NCI-H1105 treated with DMSO at 0.1 percent for 48 hours (cell line): ENCODE data around the gene RGL3.
"Not testable (repeated sequence)": the region's sequence is repeated elsewhere in the genome, so short reads cannot be mapped to it uniquely, and the experiment has no call there.

Experiments
- DNase-seq: peaks from one replicate; lab custom pipeline; 2025; lab: John Stamatoyannopoulos, UW

Gene RGL3

DNA sequence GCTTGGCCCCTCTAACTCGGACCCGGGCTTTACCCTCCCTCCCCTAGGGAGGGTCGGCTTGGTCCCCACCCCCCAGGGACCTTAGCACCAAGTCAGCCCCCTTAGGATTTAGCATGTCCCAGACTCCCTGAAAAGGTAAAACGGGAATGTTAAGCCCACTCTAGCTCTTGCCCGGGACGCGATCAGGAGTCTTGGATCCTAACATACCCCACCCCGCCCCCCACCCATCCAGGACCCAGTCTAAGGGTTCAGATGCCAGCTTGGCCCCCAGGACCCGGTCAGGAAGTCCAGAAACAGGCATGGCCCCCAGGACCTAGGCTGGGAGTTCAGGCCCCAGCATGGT, 35.4 kb downstream of the RGL3 start:
- no peak for DNase-seq

DNA sequence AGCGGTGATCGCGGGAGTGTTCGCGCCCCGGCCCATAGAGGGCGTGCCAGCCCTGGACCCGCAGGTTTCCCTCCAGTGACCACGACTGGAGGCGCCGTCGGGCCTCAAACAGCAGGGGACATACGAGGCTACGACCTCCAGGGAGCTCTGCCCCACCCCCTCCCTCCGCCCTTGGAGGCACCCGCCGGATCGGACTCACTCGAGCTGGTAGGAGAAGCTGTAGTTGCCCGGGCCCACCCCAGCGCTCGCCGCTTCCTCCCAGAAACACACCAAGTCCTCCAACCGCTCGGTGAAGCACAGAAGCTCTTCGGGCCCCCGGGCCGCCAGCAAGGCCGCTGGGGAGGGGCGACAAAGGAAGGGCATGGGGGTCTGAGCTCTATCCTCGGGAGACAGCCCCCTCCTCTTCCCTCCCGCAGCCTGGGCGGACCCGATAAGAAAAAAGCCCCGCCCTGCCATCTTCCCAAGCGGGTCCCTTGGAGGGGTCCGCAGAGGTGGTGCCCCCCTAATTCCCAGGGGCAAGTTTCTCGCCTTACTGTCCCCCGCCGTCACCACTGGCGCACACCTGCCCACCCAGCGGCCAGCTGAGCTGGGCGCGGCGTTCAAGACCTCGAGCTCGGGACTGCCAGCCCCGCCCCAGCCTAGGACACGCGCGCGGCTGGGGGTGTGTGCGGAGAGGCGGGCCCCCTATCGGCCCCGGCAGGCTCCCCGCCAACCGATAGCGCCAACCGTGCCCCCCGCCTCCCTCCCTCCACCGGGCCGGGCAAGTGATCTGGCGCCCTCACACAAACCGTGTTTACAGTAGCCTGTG, 36.0 kb downstream of the RGL3 start:
- peak; percentile 45 for DNase-seq

DNA sequence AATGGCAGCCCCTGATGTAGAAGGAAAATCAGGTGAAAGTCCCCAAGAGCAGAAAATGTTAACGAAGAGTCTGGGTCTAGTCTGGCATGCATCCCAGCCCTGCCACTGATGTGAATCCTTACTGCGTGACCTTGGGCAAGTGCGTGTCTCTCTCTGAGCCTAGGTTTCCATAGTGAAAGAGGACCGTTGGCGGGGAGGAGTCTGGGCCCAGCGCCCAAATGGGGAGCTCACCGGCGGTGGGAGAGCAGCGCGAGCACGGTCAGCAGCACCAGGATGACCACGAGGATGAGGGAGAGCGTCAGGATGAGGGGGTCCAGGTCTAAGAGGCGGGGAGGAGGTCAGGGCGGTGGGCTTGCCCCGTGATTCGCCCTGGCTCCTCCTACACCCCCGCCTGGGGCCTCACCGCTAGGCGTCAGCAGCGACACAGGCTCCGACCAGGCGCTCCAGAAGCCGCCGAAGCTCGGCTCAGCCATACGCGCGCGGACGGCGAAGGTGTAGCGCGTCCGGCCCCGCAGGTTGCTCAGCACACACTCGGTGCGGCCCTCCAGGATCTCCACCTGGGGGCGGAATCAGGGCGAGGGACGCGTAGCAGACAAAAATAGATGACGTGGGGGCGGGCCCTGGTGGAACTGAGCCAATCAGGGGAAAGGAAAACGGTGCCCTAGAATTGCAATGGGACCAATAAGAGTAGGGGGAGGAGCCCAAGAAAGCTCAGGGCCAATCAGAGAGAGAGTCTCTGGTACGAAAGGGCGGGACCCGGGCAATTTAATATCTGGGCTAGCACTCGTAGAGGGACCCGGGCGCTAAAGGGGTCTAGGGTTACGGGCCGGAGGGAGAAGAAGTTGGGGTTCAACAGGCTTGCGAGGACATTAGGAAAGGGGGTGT, 38.2 kb downstream of the RGL3 start:
- peak; percentile 99 for DNase-seq

DNA sequence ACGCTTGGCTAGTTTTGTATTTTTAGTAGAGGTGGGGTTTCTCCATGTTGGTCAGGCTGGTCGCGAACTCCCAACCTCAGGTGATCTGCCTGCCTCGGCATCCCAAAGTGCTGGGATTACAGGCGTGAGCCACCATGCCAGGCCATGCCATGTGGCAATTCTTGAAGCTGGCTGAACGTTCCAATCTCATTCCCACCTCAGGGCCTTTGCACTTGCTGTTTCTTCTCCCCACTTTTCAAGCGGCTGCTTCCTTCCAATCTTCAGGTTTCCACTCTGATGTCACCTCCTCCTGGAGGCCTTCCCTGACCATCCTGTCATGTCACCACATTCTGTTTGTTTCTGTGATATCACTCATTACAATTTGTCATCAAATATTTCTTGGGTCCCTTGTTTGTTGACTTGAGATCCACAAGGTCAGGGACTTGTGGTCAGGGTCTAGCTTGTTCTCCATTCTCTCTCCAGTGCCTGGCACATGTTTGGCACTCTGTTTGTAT, 39.2 kb downstream of the RGL3 start:
- DNase-seq: no peak

DNA sequence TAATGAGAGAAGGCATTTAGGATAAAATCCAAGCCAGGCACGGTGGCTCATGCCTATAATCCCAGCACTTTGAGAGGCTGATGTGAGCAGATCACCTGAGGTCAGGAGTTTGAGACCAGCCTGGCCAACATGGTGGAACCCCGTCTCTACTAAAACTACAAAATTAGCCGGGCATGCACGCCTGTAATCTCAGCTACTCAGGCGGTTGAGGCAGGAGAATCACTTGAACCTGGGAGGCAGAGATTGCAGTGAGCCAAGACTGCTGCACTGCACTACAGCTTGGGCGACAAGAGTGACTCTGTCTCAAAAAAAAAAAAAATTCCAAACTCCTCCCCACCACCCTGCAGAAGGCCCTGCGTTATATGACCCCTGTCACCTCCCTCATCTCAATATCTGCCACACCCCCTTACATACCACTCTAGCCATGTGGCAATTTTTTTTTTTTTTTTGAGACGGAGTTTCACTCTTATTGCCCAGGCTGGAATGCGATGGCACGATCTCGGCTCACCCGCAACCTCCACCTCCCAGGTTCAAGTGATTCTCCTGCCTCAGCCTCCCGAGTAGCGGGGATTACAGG, 39.8 kb downstream of the RGL3 start:
- not testable (repeated sequence) for DNase-seq

DNA sequence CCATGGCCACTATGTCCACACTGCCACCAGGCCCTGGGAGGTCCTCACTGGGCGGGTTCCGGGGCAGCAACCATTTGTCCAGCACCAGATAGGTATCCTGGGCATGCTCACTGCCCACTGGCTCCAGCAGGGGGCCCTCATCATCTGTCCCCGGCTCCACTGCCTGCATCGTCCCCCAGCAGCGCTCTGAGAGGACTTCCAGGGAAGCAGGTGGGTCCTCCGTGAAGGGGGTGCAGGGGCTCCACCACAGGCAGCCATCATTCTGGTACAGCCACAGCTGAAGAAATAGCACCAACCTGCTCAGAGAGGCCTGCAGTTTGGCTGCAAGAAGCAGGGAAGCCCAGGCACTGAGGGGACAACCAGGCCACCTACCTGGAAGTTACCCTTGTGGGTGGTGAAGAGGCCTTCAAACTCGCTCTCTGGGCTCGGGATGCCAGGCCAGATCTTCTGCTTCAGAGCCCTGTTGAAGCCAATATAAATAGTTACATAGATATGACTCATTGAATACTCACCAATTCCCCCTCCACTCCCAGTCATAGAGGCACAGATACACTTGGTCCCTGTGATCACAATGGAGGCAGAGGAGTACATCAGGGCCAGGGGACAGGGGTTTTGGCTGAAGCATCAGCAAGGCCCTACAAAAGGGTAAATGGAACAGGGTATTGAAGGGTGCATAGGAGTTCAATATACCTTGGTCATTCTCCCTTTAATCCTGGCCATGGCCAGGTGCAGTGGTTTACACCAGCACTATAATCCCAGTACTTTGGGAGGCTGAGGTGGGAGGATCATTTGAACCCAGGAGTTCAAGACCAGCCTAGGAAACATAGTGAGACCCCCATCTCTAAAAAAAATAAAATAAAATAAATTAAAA, 40.6 kb downstream of the RGL3 start:
- DNase-seq: peak; percentile 18

DNA sequence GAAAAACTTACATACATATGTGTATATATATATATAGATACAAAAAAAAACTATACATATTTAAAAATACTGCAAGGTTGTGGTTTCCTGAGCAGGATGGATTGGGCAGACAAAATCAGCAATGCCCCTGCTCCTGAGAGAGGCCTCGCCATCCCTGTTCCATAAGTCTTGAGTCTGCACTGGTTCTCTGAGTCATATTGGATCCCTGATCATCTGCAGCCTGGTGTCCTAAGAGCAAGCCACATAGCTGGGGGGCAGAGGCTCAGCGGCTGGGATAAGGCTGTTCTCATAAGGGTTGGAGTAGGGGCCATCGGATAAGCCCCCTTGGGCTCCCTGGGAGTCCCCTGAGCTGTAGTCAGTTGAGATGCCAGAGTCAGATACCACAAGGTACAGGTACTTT, 41.4 kb downstream of the RGL3 start:
- no peak for DNase-seq

DNA sequence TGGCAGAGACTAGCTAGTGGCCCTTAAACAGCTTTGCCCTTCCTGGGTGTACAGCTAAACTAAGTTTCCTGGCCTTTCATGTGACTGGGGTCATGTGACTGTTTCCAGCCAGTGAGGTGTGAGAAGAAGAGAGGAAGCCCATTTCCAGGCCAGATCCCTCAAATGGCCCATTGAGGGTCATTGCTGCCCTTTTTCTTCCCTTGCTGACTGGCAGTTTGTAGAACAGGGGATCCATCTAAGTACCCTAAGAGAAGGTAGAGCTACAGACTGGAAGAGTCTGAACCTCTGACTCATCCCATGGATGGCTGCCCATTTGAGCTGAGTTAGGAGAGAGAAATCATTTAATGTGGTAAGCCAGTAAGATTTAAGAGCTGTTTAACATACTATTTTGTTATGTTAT, 41.9 kb downstream of the RGL3 start:
- peak; percentile 1 for DNase-seq

DNA sequence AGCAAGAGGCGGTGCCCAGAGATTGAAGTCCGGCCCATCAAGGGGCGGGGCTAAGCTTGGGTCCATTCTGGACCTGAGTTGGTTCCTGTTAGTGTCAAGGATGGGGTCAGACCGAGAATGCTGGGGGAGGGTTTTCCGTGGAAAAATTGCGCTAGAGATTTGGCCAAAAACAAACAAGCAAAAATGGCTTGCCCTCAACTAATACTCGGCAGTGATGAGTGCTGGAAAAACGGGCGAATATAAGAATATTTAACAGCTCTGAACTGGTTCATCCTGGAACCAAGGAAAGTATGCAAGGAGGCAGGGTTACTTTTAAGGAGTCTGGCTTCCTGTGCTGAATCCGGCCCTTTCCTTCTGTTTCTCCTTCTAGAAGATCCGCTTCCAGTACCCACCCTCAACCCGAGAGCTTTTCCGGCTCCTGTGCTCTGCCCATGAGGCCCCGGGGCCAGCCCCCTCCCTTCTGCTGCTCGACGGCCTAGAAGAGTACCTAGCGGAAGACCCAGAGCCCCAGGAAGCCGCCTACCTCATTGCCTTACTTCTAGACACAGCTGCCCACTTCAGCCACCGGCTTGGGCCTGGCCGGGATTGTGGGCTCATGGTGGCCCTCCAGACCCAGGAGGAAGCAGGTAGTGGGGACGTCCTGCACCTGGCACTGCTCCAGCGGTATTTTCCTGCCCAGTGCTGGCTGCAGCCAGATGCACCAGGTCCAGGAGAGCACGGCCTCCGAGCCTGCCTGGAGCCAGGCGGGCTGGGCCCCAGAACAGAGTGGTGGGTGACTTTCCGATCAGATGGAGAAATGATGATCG, 43.8 kb downstream of the RGL3 start:
- DNase-seq: peak; percentile 45

DNA sequence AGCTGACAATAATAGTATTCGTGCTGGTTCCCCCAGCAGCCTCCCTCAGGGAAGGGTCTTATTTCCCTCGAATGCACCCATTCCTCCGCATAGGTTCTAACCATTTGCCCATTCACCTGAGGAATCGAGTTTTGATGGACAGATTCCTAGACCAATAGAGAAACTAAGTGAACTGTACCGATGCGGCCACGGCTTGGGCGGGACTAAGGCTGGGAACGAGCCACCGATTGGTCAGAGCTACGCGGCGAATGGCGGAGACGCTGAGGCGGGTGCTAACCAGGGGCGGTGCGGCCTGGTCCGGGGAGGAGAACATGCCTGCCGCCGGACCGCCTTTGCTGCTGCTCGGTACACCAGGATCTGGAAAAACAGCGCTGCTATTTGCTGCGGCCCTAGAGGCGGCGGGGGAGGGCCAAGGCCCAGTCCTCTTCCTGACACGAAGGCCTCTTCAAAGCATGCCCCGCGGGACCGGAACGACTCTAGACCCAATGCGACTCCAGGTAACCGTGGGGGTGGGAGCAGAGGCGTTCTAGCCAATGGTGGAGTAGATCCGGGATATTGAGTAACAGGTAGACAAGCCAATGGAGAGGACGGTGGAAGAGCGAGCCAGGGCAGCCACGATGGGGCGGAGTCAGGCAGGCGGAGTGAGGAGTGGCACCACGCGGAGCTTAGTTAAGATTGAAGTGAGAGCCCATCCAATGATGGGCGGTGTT, 44.5 kb downstream of the RGL3 start, which contains the start of gene SWSAP1:
Gene SWSAP1 (plus strand): TSS at position 234 of the 710 bp plus-strand sequence. CDS start 15 bp downstream, at position 249.
- peak; percentile 100 for DNase-seq

DNA sequence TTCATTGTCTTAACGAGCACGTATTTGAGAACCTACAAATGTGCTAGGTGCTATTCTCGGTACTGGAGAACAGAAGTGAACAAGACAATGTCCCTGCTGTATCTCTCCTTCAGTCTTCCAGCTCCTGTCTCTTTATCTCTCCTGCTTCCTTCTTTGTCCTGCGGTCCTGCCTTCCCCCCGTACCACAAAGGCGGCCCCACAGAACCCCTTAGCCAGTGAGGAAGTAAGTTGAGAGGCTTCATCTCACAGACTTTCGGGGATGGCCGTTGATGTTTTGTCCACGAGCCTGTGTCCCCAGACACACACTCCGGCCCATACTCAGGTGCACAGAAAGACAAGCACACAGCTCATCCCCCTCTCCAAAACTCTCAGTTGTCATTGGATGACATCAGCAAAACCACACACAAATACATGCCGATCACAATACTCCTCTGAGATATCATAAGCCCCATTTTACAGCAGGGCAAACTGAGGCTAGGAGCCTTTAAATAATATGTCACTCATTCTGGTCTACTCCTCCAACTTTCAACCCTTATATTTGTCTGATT, 45.2 kb downstream of the RGL3 start:
- no peak for DNase-seq

DNA sequence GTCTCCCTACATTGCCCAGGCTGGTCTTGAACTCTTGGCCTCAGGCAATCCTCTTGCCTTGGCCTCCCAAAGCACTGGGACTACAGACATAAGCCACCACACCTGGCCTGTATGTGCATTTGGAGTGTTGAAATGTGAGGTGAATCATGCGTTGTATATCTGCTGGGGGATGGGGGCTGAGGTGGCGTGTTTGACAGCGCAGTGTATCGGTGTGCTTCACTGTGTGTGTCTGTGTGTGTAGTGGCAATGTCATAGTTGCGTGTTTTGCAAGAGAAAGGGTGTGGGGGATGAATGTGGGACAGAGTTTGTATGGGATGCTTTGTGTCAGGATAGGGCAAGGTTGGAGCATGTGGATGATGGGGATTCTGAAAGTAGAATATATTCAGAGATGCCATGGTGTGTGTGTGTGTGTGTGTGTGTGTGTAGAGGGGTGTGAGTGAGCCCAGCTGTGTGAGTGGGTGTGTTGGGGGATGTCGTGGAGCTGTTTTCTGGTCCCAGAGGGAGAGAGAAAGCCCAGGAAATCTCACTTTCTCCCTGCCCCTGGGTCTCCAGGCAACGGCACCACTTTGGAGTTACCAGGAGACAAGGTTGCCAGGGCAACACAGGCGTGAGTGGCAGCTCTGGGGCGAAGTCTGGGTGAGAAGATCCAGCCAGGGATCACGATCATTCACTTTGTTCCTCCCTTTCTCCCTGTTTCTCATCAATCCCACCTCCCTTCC, 45.8 kb downstream of the RGL3 start:
- DNase-seq: peak; percentile 95

DNA sequence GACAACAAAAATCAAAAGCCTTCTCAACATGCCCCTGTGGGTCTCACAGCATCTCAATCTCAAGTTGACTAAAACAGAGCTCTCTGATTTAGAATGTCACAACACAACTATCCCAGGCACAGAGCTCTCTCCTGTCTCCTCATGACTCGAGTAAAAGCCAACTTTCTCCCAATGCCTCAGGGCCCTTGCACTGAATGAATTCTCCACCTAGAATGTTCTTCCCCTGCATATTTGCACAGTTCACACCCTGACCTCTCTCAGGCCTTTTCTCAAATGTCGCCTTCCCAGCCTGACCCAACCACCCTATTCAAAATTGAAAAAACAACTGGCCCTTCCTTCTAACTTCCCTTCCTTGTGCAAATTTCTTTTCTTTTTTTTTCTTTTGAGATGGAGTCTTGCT, 48.4 kb downstream of the RGL3 start:
- no peak for DNase-seq

DNA sequence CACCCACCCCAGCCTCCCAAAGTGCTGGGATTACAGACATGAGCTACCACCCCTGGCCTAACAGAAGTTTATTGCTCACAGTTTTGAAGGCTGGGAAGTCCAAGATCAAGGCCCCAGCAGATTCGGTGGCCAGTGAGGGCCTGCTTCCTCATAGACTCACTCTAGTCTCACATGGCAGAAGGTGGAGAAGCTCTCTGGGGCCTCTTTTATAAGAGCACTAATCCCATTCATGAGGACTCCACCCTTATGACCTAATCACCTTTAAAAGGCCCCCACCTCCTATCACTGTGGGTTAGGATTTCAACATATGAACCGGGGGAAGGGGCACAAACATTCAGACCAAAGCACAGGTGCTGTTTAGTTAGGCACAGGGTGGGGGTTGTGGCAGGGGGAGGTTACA, 51.6 kb downstream of the RGL3 start:
- DNase-seq: no peak

DNA sequence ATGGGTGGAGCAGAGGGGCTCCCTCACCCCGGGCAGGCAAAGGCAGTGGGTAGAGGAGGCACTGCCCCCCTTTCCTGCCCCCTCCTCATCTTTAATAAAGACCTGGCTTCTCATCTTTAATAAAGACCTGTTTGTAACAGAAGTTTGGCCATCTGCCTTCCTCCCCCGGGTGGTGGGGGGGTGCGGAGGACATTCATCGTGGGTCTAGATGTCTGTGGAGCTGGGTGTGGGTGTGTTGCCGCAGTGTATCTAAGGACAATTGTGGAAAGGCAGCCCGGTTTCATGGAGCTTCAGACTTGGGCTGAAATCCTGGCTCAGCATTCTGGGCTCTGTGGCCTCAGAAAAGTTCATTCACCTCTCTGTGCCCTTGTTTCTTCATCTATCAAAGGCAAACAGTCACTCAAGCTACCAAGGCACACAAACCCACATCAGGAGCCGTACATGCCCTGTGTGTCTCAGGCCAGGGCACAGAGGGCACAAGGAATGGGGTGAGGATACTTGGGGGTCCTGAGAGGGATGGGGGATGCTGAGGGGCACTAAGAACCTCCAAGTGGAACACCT, 53.5 kb downstream of the RGL3 start:
- DNase-seq: no peak

DNA sequence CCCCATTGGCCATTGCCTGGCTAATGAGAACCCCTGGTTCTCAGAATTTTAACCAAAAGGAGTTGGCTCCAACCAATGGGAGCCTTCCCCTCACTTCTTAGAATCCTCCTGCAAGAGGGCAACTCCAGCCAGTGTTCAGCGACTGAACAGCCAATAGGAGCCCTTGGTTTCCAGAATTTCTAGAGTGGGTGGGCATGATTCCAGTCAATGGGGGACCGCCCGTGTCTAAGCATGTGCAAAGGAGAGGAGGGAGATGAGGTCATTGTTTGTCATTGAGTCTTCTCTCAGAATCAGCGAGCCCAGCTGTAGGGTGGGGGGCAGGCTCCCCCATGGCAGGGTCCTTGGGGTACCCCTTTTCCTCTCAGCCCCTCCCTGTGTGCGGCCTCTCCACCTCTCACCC, 54.2 kb downstream of the RGL3 start:
- no peak for DNase-seq

DNA sequence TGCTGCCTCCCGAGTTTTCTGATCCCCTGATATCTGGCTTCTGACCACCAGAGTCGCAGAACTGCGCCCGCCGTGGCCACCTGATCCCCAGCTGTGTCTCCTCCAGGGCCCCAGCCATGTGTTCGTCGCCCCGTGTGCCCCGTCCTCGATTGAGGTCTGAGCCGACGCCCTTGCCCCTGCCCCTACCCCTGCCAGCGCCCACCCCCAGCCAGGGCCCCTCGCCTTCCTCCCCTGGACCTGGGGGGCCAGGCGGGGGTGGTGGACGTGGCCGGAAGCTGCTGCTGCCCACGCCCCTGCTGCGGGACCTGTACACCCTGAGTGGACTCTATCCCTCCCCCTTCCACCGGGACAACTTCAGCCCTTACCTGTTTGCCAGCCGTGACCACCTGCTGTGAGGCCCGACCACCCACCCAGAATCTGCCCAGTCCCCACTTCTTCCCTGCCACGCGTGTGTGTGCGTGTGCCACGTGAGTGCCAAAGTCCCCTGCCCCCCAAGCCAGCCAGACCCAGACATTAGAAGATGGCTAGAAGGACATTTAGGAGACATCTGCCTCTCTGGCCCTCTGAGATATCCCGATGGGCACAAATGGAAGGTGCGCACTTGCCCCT, 54.7 kb downstream of the RGL3 start:
- DNase-seq: no peak

DNA sequence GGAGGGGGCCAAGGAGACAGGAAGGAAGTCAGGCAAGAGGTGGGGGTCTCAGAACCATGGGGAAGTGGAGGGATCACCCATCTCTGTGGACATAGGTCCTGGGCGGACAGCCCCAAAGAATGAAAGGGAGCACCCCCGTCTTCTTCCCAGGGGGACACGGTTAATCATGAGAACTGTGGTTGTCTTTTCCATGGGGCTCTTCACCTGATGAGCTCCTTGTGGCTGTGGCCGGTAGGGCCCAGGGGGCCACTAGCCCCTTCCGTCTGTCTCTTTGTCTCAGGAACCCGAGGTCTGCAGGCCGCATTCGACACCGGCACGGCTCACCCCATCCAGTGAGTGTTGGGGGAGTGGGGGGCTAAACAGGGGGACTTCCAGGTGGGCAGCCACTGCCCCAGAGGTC, 55.2 kb downstream of the RGL3 start:
- DNase-seq: no peak
